HepG2 (cell line): ENCODE measurements around the gene IQCK.

ENCODE experiments used
- JUND ChIP-seq: sonication (generic); formaldehyde crosslinking; IDR thresholded peaks from 2 replicates; pipeline ENCODE4 v1.8.0; 2022; ENCODE audit warnings: mild to moderate bottlenecking, missing genetic modification reagents
- KDM4B ChIP-seq: sonication (generic); formaldehyde crosslinking; IDR thresholded peaks from 2 replicates; pipeline ENCODE4 v1.4.0; 2020; ENCODE audit warnings: missing genetic modification reagents
- NFYB ChIP-seq: sonication (generic); formaldehyde crosslinking; IDR thresholded peaks from 2 replicates; pipeline ENCODE4 v1.4.0; 2020; ENCODE audit warnings: missing genetic modification reagents
- NR3C1 ChIP-seq: sonication (generic); formaldehyde crosslinking; IDR thresholded peaks from 2 replicates; pipeline ENCODE4 v1.4.0; 2020; ENCODE audit warnings: missing genetic modification reagents
- SMC3 ChIP-seq: IDR thresholded peaks from 2 replicates; pipeline ENCODE4 v1.6.1; 2011; ENCODE audit warnings: low read length, improper control_type of control experiment
- XBP1 ChIP-seq: sonication (generic); formaldehyde crosslinking; IDR thresholded peaks from 2 replicates; pipeline ENCODE4 v1.5.0; 2020; ENCODE audit warnings: missing genetic modification reagents
- ZNF510 ChIP-seq: sonication (generic); formaldehyde crosslinking; IDR thresholded peaks from 2 replicates; pipeline ENCODE4 v1.4.0; 2020; ENCODE audit warnings: low read depth, mild to moderate bottlenecking, missing genetic modification reagents
- ZNF777 ChIP-seq: sonication (generic); formaldehyde crosslinking; IDR thresholded peaks from 2 replicates; pipeline ENCODE4 v1.4.0; 2020; ENCODE audit warnings: missing genetic modification reagents

DNA sequence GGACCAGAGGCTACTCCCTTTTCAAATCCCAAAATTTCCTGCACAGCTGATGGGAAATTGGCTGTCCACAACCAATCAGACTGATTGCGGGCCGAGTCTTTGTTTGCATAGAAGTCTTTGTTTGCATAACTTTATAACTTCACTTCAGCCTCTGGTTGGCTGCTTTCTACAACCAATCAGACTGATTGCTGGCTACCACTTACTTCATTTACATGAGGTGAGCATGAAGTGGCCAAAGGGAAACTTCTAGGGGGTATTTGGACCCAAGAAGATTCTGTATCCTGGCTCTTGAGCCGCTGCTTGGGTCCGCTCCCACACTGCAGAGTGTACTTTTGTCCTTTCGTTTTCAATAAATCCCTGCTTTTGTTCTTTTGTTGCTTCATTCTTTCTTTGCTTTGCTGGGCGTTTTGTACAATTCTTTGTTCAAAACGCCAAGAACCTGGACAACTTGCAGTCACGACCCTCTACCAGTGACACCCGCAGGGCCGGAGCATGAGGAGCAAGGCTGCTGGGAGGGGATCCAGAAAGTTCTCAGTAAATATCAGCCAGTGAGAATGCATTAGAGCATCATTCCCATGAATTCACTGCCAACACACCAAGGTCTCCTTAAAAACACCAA lies 67.5 kb downstream of the IQCK start:
- TF ChIP-seq NFYB: peak; percentile 63
- TF ChIP-seq SMC3: no peak
- no peak for TF ChIP-seq ZNF510 (CRISPR knock-in tag)
- TF ChIP-seq JUND: no peak
- TF ChIP-seq KDM4B: no peak
- 0 out of 2 replicates have a peak, but pooled peaks have one; percentile 37 for TF ChIP-seq ZNF777 (CRISPR knock-in tag)
- no peak for TF ChIP-seq XBP1 (CRISPR knock-in tag)
- TF ChIP-seq NR3C1 (CRISPR knock-in tag): no peak
